DMS53 (cell line): ENCODE data around the gene DUS4L.

ENCODE experiments used
- DNase-seq: peaks from one replicate; lab custom pipeline; 2025; lab: John Stamatoyannopoulos, UW

DUS4L gene

GRCh38 chr7:107563775-107564552, at the start of gene DUS4L, which contains the start of gene COG5:
DUS4L (plus strand) TSS chr7:107563971; CDS start chr7:107567071, 3,100 bp downstream.
COG5 (minus strand) TSS chr7:107563920; CDS start chr7:107563896, 24 bp downstream.
- peak; percentile 95 for DNase-seq

GRCh38 chr7:107526672-107527071, 37.1 kb upstream of the DUS4L start:
- DNase-seq = no peak

GRCh38 chr7:107527196-107527595, 36.6 kb upstream of the DUS4L start:
- DNase-seq = no peak

GRCh38 chr7:107528461-107528860, 35.3 kb upstream of the DUS4L start:
- DNase-seq = no peak

- DNase-seq = no peak
These were observed 33.0 kb upstream of the DUS4L start for GRCh38 chr7:107530751-107531150.

- DNase-seq = no peak
These were observed 29.6 kb upstream of the DUS4L start for GRCh38 chr7:107534139-107534538.

- peak; percentile 23 for DNase-seq
These were observed 26.5 kb upstream of the DUS4L start for GRCh38 chr7:107537228-107537627.

- peak; percentile 94 for DNase-seq
These were observed 25.8 kb upstream of the DUS4L start for GRCh38 chr7:107538001-107538400.

GRCh38 chr7:107543338-107543993, 20.3 kb upstream of the DUS4L start:
- no peak for DNase-seq

GRCh38 chr7:107544848-107545591, 18.8 kb upstream of the DUS4L start:
- DNase-seq = no peak

GRCh38 chr7:107551936-107552335, 11.8 kb upstream of the DUS4L start:
- DNase-seq = no peak

GRCh38 chr7:107555893-107556292, 7.9 kb upstream of the DUS4L start:
- no peak for DNase-seq

GRCh38 chr7:107559864-107560263, 3.9 kb upstream of the DUS4L start:
- peak; percentile 24 for DNase-seq

GRCh38 chr7:107560898-107561516, 2.8 kb upstream of the DUS4L start:
- DNase-seq = no peak

GRCh38 chr7:107563081-107563774, 543 bp upstream of the DUS4L start:
- DNase-seq = peak; percentile 84

- peak; percentile 18 for DNase-seq
These were observed 955 bp downstream of the DUS4L start for GRCh38 chr7:107564553-107565298.

GRCh38 chr7:107570298-107570697, 6.5 kb downstream of the DUS4L start:
- DNase-seq = no peak

GRCh38 chr7:107573537-107573936, 9.8 kb downstream of the DUS4L start:
- no peak for DNase-seq

GRCh38 chr7:107579554-107579884, 15.7 kb downstream of the DUS4L start:
- no peak for DNase-seq

GRCh38 chr7:107579885-107580715, 16.3 kb downstream of the DUS4L start, which contains the start of gene BCAP29:
BCAP29 (plus strand) TSS chr7:107580246; CDS start chr7:107580773, 527 bp downstream.
- DNase-seq = peak; percentile 90
